Mesothelial cell of epicardium (in vitro differentiated cells): ENCODE measurements around the gene KIAA1328. TPM values are rescaled to one million over a fixed set of nuclear protein-coding genes. Genes with fewer than 3 reads are reported as not detected.

Source experiments
- DNase-seq, 2 experiments: peaks; one replicate each; pipeline ENCODE4 v3.0.0; 2021; ENCODE audit warnings: low spot score in 2 of 2; ENCODE audit not compliant: unreplicated experiment in 2 of 2
- H3K27ac Mint-ChIP-seq: 2 replicates; pipeline ENCODE4 v1.8.0; 2021; ENCODE audit warnings: mixed read lengths
- H3K27me3 Mint-ChIP-seq: 2 replicates; pipeline ENCODE4 v1.8.0; 2021; ENCODE audit warnings: low read depth, mixed read lengths
- H3K36me3 Mint-ChIP-seq: 2 replicates; pipeline ENCODE4 v1.8.0; 2021; ENCODE audit warnings: mixed read lengths
- H3K4me1 Mint-ChIP-seq: 2 replicates; pipeline ENCODE4 v1.8.0; 2021; ENCODE audit warnings: mixed read lengths
- H3K4me3 Mint-ChIP-seq: 2 replicates; pipeline ENCODE4 v1.8.0; 2021; ENCODE audit warnings: mild to moderate bottlenecking, moderate library complexity, mixed read lengths
- H3K9me3 Mint-ChIP-seq: 2 replicates; pipeline ENCODE4 v1.8.0; 2021; ENCODE audit warnings: mixed read lengths
- total RNA-seq: library from RNA; stranded (reverse); gene quantifications from 3 replicates; pipeline ENCODE4 v1.2.1, GENCODE V29; 2021
- TF ChIP-seq, protein P1 (sequence below): fragments of 200-600 bp; sonication (generic); IDR thresholded peaks from one replicate; pipeline ENCODE4 v1.5.0; 2021; ENCODE audit warnings: antibody characterized with exemption; ENCODE audit not compliant: unreplicated experiment

Gene KIAA1328
- total RNA-seq, 1 donor from 2014 or later: 20.8 TPM

DNA sequence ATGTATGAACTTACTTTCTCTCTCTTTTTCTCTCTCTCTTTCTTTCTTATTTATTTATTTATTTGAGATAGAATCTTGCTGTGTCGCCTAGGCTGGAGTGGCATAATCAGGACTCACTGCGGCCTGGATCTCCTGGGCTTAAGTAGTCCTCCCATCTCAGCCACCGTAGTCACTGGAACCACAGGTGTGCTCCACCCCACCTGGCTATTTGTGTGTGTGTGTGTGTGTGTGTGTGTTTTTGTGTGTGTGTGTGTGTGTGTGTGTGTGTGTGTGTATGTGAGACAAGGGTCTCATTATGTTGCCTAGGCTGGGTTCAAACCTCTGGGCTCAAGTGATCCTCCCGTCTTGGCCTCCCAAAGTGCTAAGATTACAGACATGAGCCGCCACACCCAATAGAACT is 64.3 kb downstream of the KIAA1328 start:
- peaks cover 2% of the 10 kb centered on the region for H3K36me3 Mint-ChIP-seq
- TF ChIP-seq, protein P1, sequence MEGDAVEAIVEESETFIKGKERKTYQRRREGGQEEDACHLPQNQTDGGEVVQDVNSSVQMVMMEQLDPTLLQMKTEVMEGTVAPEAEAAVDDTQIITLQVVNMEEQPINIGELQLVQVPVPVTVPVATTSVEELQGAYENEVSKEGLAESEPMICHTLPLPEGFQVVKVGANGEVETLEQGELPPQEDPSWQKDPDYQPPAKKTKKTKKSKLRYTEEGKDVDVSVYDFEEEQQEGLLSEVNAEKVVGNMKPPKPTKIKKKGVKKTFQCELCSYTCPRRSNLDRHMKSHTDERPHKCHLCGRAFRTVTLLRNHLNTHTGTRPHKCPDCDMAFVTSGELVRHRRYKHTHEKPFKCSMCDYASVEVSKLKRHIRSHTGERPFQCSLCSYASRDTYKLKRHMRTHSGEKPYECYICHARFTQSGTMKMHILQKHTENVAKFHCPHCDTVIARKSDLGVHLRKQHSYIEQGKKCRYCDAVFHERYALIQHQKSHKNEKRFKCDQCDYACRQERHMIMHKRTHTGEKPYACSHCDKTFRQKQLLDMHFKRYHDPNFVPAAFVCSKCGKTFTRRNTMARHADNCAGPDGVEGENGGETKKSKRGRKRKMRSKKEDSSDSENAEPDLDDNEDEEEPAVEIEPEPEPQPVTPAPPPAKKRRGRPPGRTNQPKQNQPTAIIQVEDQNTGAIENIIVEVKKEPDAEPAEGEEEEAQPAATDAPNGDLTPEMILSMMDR: no peak
- H3K27me3 Mint-ChIP-seq: no peaks in the 10 kb centered on the region
- DNase-seq: no peak
- H3K4me1 Mint-ChIP-seq: no peaks in the 10 kb centered on the region
- H3K4me3 Mint-ChIP-seq: no peak overlapping the region
- H3K9me3 Mint-ChIP-seq: no peaks in the 10 kb centered on the region
- H3K27ac Mint-ChIP-seq: no peak overlapping the region

GRCh38 chr18:36895606-36896005 is 66.7 kb downstream of the KIAA1328 start:
- H3K36me3 Mint-ChIP-seq: peaks cover 5% of the 10 kb centered on the region
- no peak for DNase-seq
- peaks cover 6% of the 10 kb centered on the region for H3K9me3 Mint-ChIP-seq
- no peak overlapping the region for H3K4me3 Mint-ChIP-seq
- H3K4me1 Mint-ChIP-seq: no peaks in the 10 kb centered on the region
- no peaks in the 10 kb centered on the region for H3K27me3 Mint-ChIP-seq
- H3K27ac Mint-ChIP-seq: no peak overlapping the region
- TF ChIP-seq, protein P1: no peak

GRCh38 chr18:36897253-36897652 is 68.3 kb downstream of the KIAA1328 start:
- Mint-ChIP-seq H3K4me3 (no peak overlapping the region), H3K27me3 (no peaks in the 10 kb centered on the region), H3K4me1 (no peaks in the 10 kb centered on the region), H3K36me3 (peaks cover 5% of the 10 kb centered on the region), H3K9me3 (peaks cover 6% of the 10 kb centered on the region), H3K27ac (no peak overlapping the region)
- no peak for DNase-seq
- TF ChIP-seq, protein P1: no peak

DNA sequence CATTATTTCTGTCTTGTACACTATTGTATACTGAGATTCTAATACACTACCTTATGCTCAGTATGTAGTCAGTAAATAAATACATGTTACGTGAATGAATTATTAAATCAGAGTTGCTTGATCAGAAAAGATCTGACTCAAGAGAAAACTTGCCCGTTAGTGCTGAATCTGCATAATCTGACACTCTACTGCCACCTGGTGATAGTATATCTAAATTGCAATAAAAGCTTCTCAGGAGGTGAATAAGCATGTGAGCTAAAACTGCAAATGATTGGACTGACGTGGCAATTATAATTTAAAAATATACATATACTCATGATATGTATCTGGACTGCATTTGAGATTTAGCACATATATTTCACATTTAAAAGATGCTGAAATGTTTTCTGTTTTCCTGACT is 70.4 kb downstream of the KIAA1328 start:
- H3K27ac Mint-ChIP-seq: no peak overlapping the region
- H3K9me3 Mint-ChIP-seq: peaks cover 6% of the 10 kb centered on the region
- H3K36me3 Mint-ChIP-seq: peaks cover 4% of the 10 kb centered on the region
- TF ChIP-seq, protein P1: no peak
- no peak overlapping the region for H3K4me3 Mint-ChIP-seq
- H3K27me3 Mint-ChIP-seq: no peaks in the 10 kb centered on the region
- no peaks in the 10 kb centered on the region for H3K4me1 Mint-ChIP-seq
- no peak for DNase-seq

- peaks cover 6% of the 10 kb centered on the region for H3K9me3 Mint-ChIP-seq
- TF ChIP-seq, protein P1: no peak
- peaks cover 3% of the 10 kb centered on the region for H3K36me3 Mint-ChIP-seq
- H3K4me3 Mint-ChIP-seq: no peak overlapping the region
- H3K27ac Mint-ChIP-seq: no peak overlapping the region
- no peaks in the 10 kb centered on the region for H3K4me1 Mint-ChIP-seq
- DNase-seq: no peak
- H3K27me3 Mint-ChIP-seq: no peaks in the 10 kb centered on the region
Observed at GRCh38 chr18:36900466-36900865, 71.5 kb downstream of the KIAA1328 start.

- peaks cover 10% of the 10 kb centered on the region for H3K36me3 Mint-ChIP-seq
- H3K4me1 Mint-ChIP-seq: no peaks in the 10 kb centered on the region
- H3K27ac Mint-ChIP-seq: no peak overlapping the region
- TF ChIP-seq, protein P1: no peak
- no peak for DNase-seq
- H3K27me3 Mint-ChIP-seq: no peaks in the 10 kb centered on the region
- peaks cover 10% of the 10 kb centered on the region for H3K9me3 Mint-ChIP-seq
- no peak overlapping the region for H3K4me3 Mint-ChIP-seq
Observed at GRCh38 chr18:36901277-36901701, 72.4 kb downstream of the KIAA1328 start.
